Right ventricle myocardium inferior (tissue), 1 donor: ENCODE data around the gene DDX18. TPM values are rescaled to one million over a fixed set of nuclear protein-coding genes. Genes with fewer than 3 reads are reported as not detected.
"Not testable (repeated sequence)": the region's sequence is repeated elsewhere in the genome, so short reads cannot be mapped to it uniquely, and the experiment has no call there.

Source experiments
- ATAC-seq: fragments of 200-7000 bp; cut with Tn5 transposase; one replicate; pipeline ENCODE4 v1.9.1; 2020; ENCODE audit warnings: mild to moderate bottlenecking, moderate library complexity
- DNase-seq: peaks from one replicate; pipeline ENCODE4 v3.0.0; 2021; ENCODE audit errors: missing footprints
- intact Hi-C: fragments of 100-400 bp; cut with DNase I; formaldehyde crosslinking; loops from one replicate; pipeline ENCODE4 v1.11.0; 2022
- long read RNA-seq: library from polyadenylated mRNA; unstranded; transcript quantifications from one replicate; pipeline ENCODE4 v2.0.0, GENCODE V29; 2021
- total RNA-seq: library from RNA; stranded (reverse); fragmentation: NEBNext Ultra II Directional; extraction: Animal tissue kit (Norgen Biotek cat#: 25700); gene quantifications from one replicate; pipeline ENCODE4 v1.2.1, GENCODE V29; 2021
- donor health status: DM: no; HTN: yes; CAD: no; lungs with severe emphysema.

The DDX18 gene
- total RNA-seq: 27.3 TPM
- long read RNA-seq, transcript DDX18-201 (14 exons, 3,796 nt): major isoform, 9 of 14 reads
- long read RNA-seq, partial matches to known transcripts: 5 of 14 reads
- long read RNA-seq, other reads (novel, unspliced or antisense): 0 of 14 reads

DNA sequence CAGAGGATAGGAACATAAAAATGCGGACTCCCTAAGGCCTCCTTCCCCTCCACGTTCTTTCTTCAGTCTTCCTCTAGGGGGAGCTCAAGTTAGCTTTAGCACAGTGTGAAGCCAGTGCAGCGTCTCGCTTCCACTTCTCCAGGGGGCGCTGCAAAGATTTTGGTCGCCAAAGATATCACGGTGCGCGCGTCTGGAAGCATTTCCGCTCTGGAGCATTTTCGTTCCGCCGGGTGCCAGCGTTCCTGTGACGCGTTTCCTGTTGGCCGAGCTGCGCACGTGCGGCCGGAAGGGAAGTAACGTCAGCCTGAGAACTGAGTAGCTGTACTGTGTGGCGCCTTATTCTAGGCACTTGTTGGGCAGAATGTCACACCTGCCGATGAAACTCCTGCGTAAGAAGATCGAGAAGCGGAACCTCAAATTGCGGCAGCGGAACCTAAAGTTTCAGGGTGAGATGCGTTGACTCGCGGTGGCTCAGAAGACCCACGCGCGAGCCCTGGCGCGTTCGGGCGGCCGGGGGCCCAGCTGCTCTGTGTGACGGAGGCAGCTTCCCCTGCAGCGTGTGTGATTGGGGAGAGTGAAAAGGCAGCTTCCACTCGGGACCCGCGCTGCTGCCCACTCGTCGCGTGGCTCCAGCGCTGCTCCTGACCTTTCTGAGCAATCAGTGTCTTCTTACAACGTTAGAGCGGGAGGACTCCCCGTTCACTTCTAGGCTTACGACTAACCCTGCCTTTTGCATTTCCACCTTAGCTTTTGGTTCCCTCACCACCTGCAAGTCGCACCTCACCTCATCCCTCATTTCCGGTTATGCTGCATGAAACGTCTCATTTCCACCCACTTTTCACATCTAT is at the start of gene DDX18:
Gene DDX18 (plus strand): TSS at position 275 of the 848 bp plus-strand sequence. CDS start 87 bp downstream, at position 362.
- intact Hi-C loops: loop anchor here (5.0 kb wide), 1 partner anchor 188 kb away; no protein-coding TSS in a partner anchor
- DNase-seq (peak; percentile 98), ATAC-seq (peak; percentile 99)

DNA sequence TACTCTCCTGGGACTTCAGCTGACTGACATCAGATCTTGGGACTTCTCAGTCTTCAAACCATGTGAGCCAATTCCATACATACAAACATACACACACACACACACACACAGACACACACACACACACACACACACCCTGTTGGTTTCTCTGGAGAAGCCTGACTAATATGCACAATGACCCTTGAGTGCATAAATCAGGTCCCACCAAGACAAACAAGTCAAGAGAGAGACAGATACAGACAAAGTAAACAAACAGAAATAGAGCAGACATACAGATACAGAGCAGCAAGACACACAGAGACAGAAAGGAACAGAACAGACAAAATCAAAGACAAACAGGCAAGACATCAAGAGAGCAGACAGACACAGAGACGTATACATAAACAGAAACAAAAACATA is 43.8 kb upstream of the DDX18 start:
- DNase-seq: no peak
- intact Hi-C loops: no loop called here

DNA sequence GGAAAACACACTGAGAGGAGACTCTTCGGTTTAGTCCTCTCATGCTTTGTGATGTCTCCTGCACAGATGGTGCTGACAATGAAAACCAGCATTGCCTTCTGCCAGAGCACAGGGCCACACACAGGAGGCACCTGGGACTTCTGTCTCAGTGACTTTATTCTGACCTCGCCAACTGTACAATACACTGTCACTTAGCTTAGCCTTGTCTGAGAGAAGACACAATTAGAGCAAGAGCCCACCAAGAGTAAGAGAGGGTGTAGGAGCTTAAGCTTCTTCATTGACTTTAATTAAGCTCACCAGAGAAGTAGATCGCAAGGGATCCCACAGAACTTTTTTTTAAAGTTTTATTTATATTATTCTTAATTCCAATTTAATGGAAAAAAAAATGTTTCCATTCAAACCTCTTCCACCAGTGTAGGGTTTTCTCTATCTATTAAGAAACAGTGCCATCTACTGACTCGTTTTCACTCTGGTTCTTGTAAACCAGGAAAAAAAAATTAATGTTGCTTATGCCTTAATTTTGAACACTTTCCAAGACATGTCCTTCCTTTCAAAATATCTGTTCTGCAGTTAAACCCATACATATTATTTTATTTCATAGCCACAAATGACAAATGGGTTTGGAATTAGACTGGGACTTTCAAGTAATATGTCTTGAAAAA is 42.4 kb upstream of the DDX18 start:
- ATAC-seq (no peak), DNase-seq (no peak)
- intact Hi-C loops: no loop called here

More for the DNA sequence above, 43.8 kb upstream of the DDX18 start:
- ATAC-seq: no peak

DNA sequence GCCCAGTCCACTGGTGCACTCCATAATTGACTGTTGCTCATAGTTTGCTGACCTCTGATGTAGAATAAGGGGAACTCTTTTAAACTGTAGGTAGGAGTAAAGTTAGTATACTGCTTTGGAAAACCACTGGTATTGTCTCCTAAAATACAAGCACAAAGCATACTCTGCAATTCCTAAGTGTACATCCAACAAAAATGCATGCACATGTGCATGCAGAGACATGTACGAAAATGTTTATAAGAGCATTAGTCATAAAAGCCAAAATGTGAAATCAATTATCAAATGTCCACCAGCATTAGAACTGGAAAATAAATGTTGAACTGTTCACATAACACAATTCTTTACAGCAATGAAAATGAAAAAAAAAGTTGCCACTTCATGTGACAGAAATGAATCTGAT is 39.8 kb upstream of the DDX18 start:
- ATAC-seq (no peak), DNase-seq (no peak)
- intact Hi-C loops: no loop called here

DNA sequence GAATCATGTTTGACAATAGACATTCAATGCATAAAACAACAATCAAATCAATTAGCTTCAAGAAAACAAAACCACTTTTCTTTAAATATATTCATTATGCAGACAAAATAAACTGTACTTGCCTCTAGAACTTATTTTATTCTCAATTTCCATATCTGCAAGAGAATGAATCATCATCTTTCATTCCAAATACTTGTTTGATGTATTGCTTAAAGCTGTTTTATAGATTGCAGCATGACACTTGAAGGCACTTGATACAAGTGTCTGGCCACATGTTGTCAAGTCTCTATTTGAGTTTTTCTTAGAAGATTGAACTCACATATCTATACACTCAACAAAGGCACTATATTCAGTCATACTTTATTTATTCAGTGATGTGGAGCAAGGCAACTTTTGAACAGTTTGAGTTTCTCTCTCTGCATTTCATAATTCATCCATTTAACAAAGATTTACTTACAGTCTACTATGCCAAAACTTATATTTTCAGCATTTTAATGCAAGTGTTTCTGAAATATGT is 38.7 kb upstream of the DDX18 start:
- no peak for DNase-seq
- no peak for ATAC-seq
- intact Hi-C loops: no loop called here

- intact Hi-C loops: no loop called here
- ATAC-seq: no peak
Observed at GRCh38 chr2:117776888-117777287, 37.6 kb upstream of the DDX18 start.

DNA sequence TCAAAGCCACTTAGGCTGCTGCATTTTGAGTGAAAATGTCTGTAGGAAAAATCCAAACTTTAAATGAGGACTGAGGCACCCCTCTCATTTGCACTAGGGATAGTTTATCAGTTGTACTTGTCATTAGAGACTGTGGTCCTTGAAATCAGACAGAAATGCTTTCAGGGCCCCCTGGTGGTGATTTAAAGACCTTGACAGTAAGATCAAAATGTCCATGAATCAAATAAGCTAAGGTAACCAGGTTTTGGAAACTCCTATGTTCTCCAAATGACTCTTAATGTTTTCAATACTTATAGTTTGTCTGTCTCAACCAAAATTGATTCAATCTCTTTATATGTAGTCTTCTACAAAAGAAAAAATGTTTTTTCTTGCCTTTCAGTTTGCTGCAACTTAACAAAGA is 28.8 kb upstream of the DDX18 start:
- DNase-seq (no peak), ATAC-seq (no peak)
- intact Hi-C loops: no loop called here

More at GRCh38 chr2:117776888-117777287, 37.6 kb upstream of the DDX18 start:
- DNase-seq: no peak

DNA sequence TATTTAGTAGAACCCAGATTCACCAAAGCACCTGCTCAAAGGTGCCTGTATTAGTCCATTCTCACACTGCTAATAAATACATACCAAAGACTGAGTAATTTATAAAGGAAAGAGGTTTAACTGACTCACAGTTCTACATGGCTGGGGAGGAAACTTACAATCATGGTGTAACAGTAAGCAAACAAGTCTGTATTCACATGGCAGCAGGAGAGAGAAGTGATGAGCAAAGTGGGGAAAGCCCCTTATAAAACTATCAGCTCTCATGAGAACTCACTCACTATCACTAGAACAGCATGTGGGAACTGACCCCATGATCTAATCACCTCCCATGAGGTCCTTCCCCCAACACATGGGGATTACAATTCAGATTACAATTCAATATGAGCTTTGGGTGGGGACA is 28.0 kb upstream of the DDX18 start:
- intact Hi-C loops: no loop called here
- ATAC-seq (no peak), DNase-seq (no peak)

DNA sequence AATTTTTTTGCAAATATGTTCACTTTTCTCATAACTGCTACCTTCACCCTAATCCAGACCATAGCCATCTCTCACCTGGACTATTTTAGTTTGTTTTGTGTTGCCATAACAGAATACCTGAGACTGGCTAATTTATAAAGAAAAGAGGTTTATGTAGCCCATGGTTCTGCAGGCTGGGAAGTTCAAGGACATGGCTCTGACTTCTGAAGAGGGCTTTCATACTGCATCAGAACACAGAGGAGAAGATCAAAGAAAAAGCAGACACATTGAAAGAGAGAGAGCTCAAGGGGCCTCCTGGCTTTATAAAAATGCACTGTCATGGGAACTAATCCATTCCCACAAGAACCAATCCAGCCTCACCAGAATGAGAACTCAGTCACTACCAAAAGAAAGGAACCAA is 25.0 kb upstream of the DDX18 start:
- DNase-seq: no peak
- intact Hi-C loops: no loop called here
- no peak for ATAC-seq

GRCh38 chr2:117794668-117795067 is 19.8 kb upstream of the DDX18 start:
- DNase-seq (no peak), ATAC-seq (no peak)
- intact Hi-C loops: no loop called here

DNA sequence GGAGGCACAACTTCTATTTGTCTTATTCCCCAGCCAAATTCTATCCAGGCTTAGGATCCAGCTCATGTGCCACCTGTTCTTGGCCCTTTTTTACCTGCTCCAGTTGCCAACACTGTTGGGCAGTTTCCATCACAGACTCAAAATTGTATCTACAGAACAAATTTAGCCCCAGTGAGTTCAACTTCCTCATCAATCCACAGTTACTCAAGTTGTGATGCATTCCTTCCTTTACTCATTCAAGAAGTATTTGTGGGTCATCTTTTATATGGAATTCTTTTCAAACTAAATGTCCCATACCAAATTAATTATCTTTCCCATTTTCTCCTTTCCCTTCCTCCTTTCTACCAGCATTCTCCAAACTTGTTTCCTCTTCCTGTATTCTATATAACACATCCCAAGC is 12.7 kb upstream of the DDX18 start:
- ATAC-seq: no peak
- DNase-seq: no peak
- intact Hi-C loops: no loop called here

GRCh38 chr2:117803644-117804325 is 10.7 kb upstream of the DDX18 start:
- intact Hi-C loops, DNase-seq, ATAC-seq: not testable (repeated sequence)

GRCh38 chr2:117812443-117812842 is 2.0 kb upstream of the DDX18 start:
- no peak for ATAC-seq
- intact Hi-C loops: no loop called here
- no peak for DNase-seq

- ATAC-seq: no peak
- intact Hi-C loops: loop anchor here (5.0 kb wide), 1 partner anchor 186 kb away; no protein-coding TSS in a partner anchor
- no peak for DNase-seq
Observed at GRCh38 chr2:117815946-117816345, 1.5 kb downstream of the DDX18 start.

DNA sequence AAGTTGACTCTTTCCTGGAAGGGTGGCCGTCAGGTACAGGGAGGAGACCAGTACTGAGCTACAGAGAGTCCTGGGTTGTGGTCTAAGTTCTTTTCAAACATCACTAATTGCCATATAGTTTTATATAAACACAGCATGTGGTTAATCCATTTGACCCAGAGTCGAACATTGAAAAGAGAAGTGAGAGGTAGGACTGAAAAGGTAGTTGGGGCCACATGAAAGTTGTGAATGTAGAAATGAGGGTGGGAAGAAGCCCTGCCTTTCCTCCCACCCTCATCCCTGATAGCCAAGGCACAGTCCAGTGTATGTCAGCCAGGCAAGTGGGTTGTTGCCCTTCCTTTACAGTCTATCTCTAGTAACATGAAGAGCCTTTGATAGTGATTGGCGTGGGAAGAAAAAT is 4.4 kb downstream of the DDX18 start:
- ATAC-seq (no peak), DNase-seq (no peak)
- intact Hi-C loops: loop anchor here (5.0 kb wide), 1 partner anchor 183 kb away; no protein-coding TSS in a partner anchor

- no peak for DNase-seq
- ATAC-seq: no peak
- intact Hi-C loops: no loop called here
Observed at GRCh38 chr2:117820444-117820843, 6.0 kb downstream of the DDX18 start.

DNA sequence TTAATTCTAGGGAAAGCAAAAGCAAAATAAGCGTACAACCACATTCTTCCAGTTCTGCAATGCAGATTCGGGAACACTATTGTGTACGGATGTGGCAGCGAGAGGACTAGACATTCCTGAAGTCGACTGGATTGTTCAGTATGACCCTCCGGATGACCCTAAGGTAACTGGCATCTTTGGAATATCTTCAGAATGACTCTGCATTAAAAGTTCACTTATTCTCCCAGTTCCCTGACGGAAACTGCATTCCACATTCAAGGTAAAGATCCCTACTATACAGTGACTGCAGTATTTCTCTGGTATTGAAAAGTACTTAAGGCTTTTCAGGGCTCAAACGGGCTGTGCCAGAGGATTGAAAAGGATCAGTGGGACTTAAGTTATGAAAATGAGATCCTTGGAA is 10.9 kb downstream of the DDX18 start:
- intact Hi-C loops: no loop called here
- DNase-seq (no peak), ATAC-seq (no peak)

GRCh38 chr2:117827464-117827863 is 13.0 kb downstream of the DDX18 start:
- intact Hi-C loops: not testable (repeated sequence)

GRCh38 chr2:117828870-117829269 is 14.4 kb downstream of the DDX18 start:
- DNase-seq (no peak), ATAC-seq (no peak)
- intact Hi-C loops: no loop called here

More at GRCh38 chr2:117827464-117827863, 13.0 kb downstream of the DDX18 start:
- ATAC-seq, DNase-seq: not testable (repeated sequence)
